Measurements from ENCODE around the gene CNBD2.

GRCh38 chr20:35939264-35939663 is 29.1 kb upstream of the CNBD2 start:
- TF ChIP-seq SIN3A (IDR thresholded peaks at IDR 0.05; ENCODE audit: borderline replicate concordance, insufficient read depth, low read length) (no peak), REST (IDR thresholded peaks at IDR 0.05; ENCODE audit: insufficient read depth in 1 of 2, low read depth in 2 of 2, low read length in 2 of 2) (no peak)

Data from PFSK-1 (cell line).